Panc1 (cell line): ENCODE data around the gene ACLY. TPM values are rescaled to one million over a fixed set of nuclear protein-coding genes. Genes with fewer than 3 reads are reported as not detected.
A peak's percentile ranks its signal among the peaks of the same experiment; 100 is the strongest.

Experiments
- ATAC-seq: fragments of 200-7000 bp; cut with Tn5 transposase; 2 replicates; pipeline ENCODE4 v1.9.1; 2020; ENCODE audit warnings: mild to moderate bottlenecking, moderate library complexity
- BruUV-seq: library from RNA; stranded (reverse); fragments of 400-500 nt; replicated peaks from 2 replicates; lab custom pipeline; 2021; lab: Mats Ljungman, UMichigan
- CTCF ChIA-PET: fragments of 300-600 bp; sonication (Branson Sonifier 250); formaldehyde crosslinking; loops from one replicate; lab custom pipeline; 2022; ENCODE audit warnings: antibody characterized with exemption; lab: Charles Lee
- POLR2A ChIA-PET: fragments of 300-600 bp; sonication (Branson Sonifier 250); formaldehyde crosslinking; loops from one replicate; lab custom pipeline; 2022; ENCODE audit warnings: antibody characterized with exemption; lab: Charles Lee
- DNase-seq: peaks from one replicate; pipeline ENCODE4 v3.0.0-alpha.2; 2010; ENCODE audit warnings: low read depth, low spot score
- H3K27ac ChIP-seq: 2 replicates; pipeline ENCODE4 v1.5.1; 2011; ENCODE audit warnings: mild to moderate bottlenecking, low read length, inconsistent platforms
- H3K27me3 ChIP-seq: fragments of 200-500 bp; sonication (Bioruptor generic); 2 replicates; pipeline ENCODE4 v1.6.0; 2014; ENCODE audit warnings: low read length, inconsistent platforms; ENCODE audit not compliant: control insufficient read depth, insufficient read depth
- H3K36me3 ChIP-seq: fragments of 200-500 bp; sonication (Bioruptor generic); 2 replicates; pipeline ENCODE4 v1.5.1; 2014; ENCODE audit warnings: inconsistent platforms, mild to moderate bottlenecking, low read length, moderate library complexity; ENCODE audit not compliant: control insufficient read depth, insufficient read depth
- H3K4me1 ChIP-seq: 2 replicates; pipeline ENCODE4 v1.5.1; 2011; ENCODE audit warnings: inconsistent platforms, mild to moderate bottlenecking, low read length, moderate library complexity; ENCODE audit not compliant: control insufficient read depth, insufficient read depth
- H3K4me3 ChIP-seq, 2 experiments: 2 replicates each; pipeline ENCODE4 v1.5.1; 2011 to 2012; ENCODE audit warnings: low read depth in 2 of 2, low read length in 2 of 2, mild to moderate bottlenecking in 2 of 2, inconsistent platforms in 1 of 2, moderate library complexity in 1 of 2
- H3K9me3 ChIP-seq: fragments of 200-500 bp; sonication (Bioruptor generic); 2 replicates; pipeline ENCODE4 v1.5.1; 2014; ENCODE audit warnings: low read depth, mild to moderate bottlenecking, inconsistent platforms, low read length, moderate library complexity; ENCODE audit not compliant: control insufficient read depth, insufficient read depth
- POLR2AphosphoS5 ChIP-seq: IDR thresholded peaks from 2 replicates; pipeline ENCODE4 v1.6.1; 2012; ENCODE audit warnings: mild to moderate bottlenecking, low read depth, low read length, moderate library complexity
- SIN3A ChIP-seq: IDR thresholded peaks from 2 replicates; pipeline ENCODE4 v1.6.1; 2012; ENCODE audit warnings: low read depth, mild to moderate bottlenecking, low read length, moderate library complexity, borderline replicate concordance; ENCODE audit not compliant: insufficient read depth
- TCF7L2 ChIP-seq: IDR thresholded peaks from 2 replicates; pipeline ENCODE4 v1.6.1; 2011; ENCODE audit warnings: mild to moderate bottlenecking, low read depth, low read length, inconsistent platforms
- in situ Hi-C: cut with HindIII; loops from 2 replicates; pipeline ENCODE4 v1.10.0; 2016; ENCODE audit warnings: low sequenced_read_pairs, low pct_unique_long_range_greater_than_20kb
- intact Hi-C: fragments of 100-400 bp; cut with micrococcal nuclease; formaldehyde crosslinking; loops from one replicate; pipeline ENCODE4 v1.10.0; 2022; ENCODE audit not compliant: unreplicated experiment
- total RNA-seq: library from RNA; stranded (reverse); gene quantifications from one replicate; pipeline ENCODE4 v1.2.1, GENCODE V29; 2021; ENCODE audit not compliant: unreplicated experiment
- TF ChIP-seq, protein P1 (sequence below): fragments of 450-650 bp; IDR thresholded peaks from 2 replicates; pipeline ENCODE4 v1.5.1; 2017; ENCODE audit warnings: mild to moderate bottlenecking
- TF ChIP-seq, protein P2 (sequence below), 2 experiments: IDR thresholded peaks; 2 replicates each; pipeline ENCODE4 v1.6.1; 2011 to 2012; ENCODE audit warnings: low read depth in 2 of 2, control low read depth in 1 of 2, low read length in 1 of 2, mild to moderate bottlenecking in 1 of 2, moderate library complexity in 1 of 2; ENCODE audit not compliant: insufficient read depth in 1 of 2

Gene ACLY
- total RNA-seq, 1 experiment from 2014 or later: 225 TPM

DNA sequence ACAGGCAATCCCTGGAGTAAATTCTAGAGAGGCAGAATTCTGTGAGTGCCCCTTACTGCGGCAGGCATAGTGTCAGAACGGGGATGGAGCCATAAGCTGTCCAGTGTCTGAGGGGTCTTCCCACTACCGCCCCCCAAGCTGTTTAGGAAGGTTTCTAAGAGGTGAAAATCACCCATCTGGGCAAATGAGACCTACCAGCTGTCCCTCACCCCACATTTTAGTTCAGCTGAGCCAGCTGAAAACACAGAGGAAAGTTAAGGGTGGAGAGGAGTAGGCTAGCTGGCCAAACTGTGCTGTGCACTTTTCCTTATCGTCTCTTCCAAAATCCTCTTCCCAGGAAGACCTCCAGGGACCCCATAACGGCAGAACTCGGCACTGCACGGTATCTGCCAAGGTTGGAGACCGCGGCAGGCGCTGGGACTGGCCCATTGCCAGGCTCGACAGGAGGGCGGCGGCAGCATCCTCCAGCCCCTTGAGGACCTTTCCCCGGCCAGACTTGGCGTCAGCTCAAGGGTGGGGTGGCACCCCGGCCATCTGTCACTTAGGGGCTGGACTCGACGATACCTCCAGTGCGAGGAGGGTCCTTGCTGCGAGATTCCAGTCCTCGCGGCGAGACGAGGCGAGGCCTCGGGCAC is 955 bp downstream of the ACLY start:
- Histone ChIP-seq H3K36me3 (peaks cover 4% of the 10 kb centered on the region; the same call in 1 of the 2 replicates), H3K27me3 (no peaks in the 10 kb centered on the region), H3K9me3 (no peaks in the 10 kb centered on the region), H3K4me1 (peaks cover 22% of the 10 kb centered on the region), H3K27ac (peak overlapping the region; percentile 88), H3K4me3 (peak overlapping the region; percentile 81 to 95)
- TF ChIP-seq, protein P1, sequence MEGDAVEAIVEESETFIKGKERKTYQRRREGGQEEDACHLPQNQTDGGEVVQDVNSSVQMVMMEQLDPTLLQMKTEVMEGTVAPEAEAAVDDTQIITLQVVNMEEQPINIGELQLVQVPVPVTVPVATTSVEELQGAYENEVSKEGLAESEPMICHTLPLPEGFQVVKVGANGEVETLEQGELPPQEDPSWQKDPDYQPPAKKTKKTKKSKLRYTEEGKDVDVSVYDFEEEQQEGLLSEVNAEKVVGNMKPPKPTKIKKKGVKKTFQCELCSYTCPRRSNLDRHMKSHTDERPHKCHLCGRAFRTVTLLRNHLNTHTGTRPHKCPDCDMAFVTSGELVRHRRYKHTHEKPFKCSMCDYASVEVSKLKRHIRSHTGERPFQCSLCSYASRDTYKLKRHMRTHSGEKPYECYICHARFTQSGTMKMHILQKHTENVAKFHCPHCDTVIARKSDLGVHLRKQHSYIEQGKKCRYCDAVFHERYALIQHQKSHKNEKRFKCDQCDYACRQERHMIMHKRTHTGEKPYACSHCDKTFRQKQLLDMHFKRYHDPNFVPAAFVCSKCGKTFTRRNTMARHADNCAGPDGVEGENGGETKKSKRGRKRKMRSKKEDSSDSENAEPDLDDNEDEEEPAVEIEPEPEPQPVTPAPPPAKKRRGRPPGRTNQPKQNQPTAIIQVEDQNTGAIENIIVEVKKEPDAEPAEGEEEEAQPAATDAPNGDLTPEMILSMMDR: no peak
- no peak for TF ChIP-seq POLR2AphosphoS5
- TF ChIP-seq TCF7L2: no peak
- TF ChIP-seq, protein P2, sequence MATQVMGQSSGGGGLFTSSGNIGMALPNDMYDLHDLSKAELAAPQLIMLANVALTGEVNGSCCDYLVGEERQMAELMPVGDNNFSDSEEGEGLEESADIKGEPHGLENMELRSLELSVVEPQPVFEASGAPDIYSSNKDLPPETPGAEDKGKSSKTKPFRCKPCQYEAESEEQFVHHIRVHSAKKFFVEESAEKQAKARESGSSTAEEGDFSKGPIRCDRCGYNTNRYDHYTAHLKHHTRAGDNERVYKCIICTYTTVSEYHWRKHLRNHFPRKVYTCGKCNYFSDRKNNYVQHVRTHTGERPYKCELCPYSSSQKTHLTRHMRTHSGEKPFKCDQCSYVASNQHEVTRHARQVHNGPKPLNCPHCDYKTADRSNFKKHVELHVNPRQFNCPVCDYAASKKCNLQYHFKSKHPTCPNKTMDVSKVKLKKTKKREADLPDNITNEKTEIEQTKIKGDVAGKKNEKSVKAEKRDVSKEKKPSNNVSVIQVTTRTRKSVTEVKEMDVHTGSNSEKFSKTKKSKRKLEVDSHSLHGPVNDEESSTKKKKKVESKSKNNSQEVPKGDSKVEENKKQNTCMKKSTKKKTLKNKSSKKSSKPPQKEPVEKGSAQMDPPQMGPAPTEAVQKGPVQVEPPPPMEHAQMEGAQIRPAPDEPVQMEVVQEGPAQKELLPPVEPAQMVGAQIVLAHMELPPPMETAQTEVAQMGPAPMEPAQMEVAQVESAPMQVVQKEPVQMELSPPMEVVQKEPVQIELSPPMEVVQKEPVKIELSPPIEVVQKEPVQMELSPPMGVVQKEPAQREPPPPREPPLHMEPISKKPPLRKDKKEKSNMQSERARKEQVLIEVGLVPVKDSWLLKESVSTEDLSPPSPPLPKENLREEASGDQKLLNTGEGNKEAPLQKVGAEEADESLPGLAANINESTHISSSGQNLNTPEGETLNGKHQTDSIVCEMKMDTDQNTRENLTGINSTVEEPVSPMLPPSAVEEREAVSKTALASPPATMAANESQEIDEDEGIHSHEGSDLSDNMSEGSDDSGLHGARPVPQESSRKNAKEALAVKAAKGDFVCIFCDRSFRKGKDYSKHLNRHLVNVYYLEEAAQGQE (IDR thresholded peaks at IDR 0.05; ENCODE audit: insufficient read depth in 1 of 2, low read depth in 2 of 2, low read length in 1 of 2): no peak
- TF ChIP-seq SIN3A: no peak
- CTCF ChIA-PET: no interaction called here
- intact Hi-C loops (no loop called here), in situ Hi-C loops (no loop called here)
- ATAC-seq: no peak
- POLR2A ChIA-PET: interaction anchor here (0.6 to 1.3 kb wide), 4 partner anchors 8 to 106 kb away, joined by 3 to 4 read pairs (median 4); partner anchors contain the start of gene ODAD4
- DNase-seq: no peak
- no TSS peak for BruUV-seq

DNA sequence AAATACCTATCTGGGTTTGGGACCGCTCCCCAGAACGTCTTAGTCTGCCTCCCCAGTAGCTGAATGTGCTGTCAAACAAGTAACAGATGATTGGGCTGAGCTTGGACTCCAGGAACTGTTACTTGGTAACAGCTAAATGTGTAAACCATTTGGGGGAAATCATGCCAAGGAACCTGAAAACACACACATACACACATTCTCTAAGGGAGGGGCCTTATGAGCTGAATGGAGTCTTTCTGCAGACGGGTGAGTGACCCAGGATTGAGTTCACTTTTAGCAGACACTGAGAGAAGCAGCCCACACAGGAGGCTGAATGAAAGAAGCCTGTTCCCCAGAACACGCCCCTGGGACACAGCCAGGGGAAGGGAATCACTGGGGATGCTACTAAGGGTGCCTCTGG is 1.6 kb downstream of the ACLY start:
- H3K4me1 ChIP-seq: peaks cover 22% of the 10 kb centered on the region
- DNase-seq: no peak
- BruUV-seq: no TSS peak
- no peaks in the 10 kb centered on the region for H3K9me3 ChIP-seq
- in situ Hi-C loops: no loop called here
- ChIA-PET POLR2A (no interaction called here), CTCF (interaction anchor here (0.6 kb wide), 1 partner anchor 42 kb away, joined by 6 read pairs; no protein-coding TSS in a partner anchor)
- peak overlapping the region; percentile 88 for H3K27ac ChIP-seq
- H3K4me3 ChIP-seq: peak overlapping the region; percentile 81 to 95
- TF ChIP-seq, protein P2 (IDR thresholded peaks at IDR 0.05; ENCODE audit: insufficient read depth in 1 of 2, low read depth in 2 of 2, low read length in 1 of 2): no peak
- no peak for TF ChIP-seq TCF7L2
- TF ChIP-seq POLR2AphosphoS5: no peak
- TF ChIP-seq, protein P1: no peak
- TF ChIP-seq SIN3A: no peak
- peaks cover 4% of the 10 kb centered on the region; the same call in 1 of the 2 replicates for H3K36me3 ChIP-seq
- H3K27me3 ChIP-seq: no peaks in the 10 kb centered on the region
- ATAC-seq: no peak
- intact Hi-C loops: no loop called here
